Measurements from ENCODE around the gene TARP.

GRCh38 chr7:38284553-38284952, 11.1 kb upstream of the TARP start:
- TF ChIP-seq, protein P1, sequence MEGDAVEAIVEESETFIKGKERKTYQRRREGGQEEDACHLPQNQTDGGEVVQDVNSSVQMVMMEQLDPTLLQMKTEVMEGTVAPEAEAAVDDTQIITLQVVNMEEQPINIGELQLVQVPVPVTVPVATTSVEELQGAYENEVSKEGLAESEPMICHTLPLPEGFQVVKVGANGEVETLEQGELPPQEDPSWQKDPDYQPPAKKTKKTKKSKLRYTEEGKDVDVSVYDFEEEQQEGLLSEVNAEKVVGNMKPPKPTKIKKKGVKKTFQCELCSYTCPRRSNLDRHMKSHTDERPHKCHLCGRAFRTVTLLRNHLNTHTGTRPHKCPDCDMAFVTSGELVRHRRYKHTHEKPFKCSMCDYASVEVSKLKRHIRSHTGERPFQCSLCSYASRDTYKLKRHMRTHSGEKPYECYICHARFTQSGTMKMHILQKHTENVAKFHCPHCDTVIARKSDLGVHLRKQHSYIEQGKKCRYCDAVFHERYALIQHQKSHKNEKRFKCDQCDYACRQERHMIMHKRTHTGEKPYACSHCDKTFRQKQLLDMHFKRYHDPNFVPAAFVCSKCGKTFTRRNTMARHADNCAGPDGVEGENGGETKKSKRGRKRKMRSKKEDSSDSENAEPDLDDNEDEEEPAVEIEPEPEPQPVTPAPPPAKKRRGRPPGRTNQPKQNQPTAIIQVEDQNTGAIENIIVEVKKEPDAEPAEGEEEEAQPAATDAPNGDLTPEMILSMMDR (IDR thresholded peaks at IDR 0.05; ENCODE audit: poor library complexity), result no peak
- TF ChIP-seq EZH2 (IDR thresholded peaks at IDR 0.05; ENCODE audit: borderline replicate concordance) (no peak), EZH2phosphoT487 (IDR thresholded peaks at IDR 0.05; ENCODE audit: low read depth, severe bottlenecking, unreplicated experiment) (no peak)

All from hepatocyte (in vitro differentiated cells).